GM18909 (cell line): ENCODE results near the gene ST6GALNAC3.
"Not testable (repeated sequence)": the region's sequence is repeated elsewhere in the genome, so short reads cannot be mapped to it uniquely, and the experiment has no call there.

Experiments
- ATAC-seq: cut with Tn5 transposase; IDR thresholded peaks from one replicate; pipeline ENCODE4 v1.9.1; 2021; ENCODE audit warnings: mild to moderate bottlenecking; ENCODE audit not compliant: unreplicated experiment, poor library complexity

The ST6GALNAC3 gene

DNA sequence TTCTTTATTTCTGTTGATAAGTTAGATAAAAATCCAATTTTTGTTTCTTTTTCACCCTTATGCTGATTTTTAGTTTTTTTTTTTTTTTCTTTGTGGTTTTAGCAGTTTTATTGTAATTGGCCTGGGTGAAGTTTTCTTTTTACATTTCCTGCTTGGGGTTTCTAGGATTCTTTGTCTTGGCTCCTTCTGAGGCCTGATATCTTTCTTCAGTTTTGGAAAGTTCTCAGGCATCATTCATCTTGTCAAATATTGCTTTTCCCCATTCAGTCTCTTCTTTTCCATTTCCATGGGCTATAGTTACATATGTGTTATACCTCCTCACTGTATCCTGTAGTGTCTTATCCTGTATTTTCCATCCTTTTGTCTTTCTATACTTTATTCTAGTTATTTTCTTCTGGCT lies 28.5 kb downstream of the ST6GALNAC3 start:
- ATAC-seq, result no peak

DNA sequence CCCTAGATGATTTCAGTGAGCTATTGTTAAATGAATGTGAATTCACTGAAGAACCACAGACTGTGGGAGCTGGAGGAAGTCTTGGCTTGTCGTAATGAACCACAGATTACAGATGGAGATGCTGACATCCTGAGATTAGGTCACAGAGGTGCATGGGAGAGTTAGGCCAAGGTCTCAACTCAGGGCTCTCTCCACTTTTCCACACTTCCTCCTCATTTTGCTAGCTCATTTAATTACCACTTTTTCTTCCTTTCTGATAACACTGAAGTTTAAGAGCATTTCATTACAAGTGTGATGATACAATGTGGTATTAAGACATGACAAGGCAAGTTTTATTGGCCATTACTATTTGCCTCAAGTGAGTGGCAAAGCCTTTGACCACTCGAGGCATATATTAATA lies 30.8 kb downstream of the ST6GALNAC3 start:
- no peak for ATAC-seq

DNA sequence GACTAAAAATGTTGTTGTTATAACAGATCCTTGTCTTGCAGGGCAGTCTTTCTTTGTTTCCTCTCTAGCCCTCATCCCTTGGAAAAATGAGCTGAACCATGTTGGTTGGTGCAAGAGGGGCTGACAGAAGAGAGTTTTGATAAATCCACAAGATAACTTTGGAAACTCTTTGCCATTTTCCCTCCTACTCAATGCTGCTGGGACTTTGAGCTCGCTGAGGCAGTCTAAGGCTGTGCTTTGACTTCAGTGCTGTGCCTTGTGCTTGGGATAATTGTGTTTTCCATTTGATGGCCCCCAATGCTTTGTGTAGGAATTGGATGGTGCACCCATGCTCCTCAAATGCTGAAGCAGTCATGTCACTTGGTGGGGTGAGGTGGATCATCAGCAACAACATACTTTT lies 31.7 kb downstream of the ST6GALNAC3 start:
- ATAC-seq, result no peak

- no peak for ATAC-seq
Observed at GRCh38 chr1:76106719-76107235, 32.2 kb downstream of the ST6GALNAC3 start.

DNA sequence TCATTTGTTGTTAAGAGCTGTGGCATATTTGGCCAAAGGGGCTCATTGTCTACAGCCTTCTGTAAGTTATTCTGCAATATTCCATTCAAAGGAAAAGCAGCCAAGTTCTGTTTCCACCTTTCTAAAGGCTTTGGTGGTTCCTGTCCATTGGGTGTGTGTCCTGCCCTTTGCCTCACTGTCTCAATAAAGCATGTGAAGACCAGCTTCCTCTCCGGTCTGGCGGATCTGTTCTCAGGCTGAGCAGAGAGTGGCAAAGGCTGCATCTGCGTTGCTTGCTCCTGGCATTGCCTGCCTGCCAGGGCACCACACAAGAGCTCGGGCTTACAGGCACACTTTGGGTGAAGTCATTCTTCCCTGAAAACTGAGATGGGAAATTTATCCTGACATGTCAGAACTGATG lies 34.9 kb downstream of the ST6GALNAC3 start:
- ATAC-seq, result no peak

DNA sequence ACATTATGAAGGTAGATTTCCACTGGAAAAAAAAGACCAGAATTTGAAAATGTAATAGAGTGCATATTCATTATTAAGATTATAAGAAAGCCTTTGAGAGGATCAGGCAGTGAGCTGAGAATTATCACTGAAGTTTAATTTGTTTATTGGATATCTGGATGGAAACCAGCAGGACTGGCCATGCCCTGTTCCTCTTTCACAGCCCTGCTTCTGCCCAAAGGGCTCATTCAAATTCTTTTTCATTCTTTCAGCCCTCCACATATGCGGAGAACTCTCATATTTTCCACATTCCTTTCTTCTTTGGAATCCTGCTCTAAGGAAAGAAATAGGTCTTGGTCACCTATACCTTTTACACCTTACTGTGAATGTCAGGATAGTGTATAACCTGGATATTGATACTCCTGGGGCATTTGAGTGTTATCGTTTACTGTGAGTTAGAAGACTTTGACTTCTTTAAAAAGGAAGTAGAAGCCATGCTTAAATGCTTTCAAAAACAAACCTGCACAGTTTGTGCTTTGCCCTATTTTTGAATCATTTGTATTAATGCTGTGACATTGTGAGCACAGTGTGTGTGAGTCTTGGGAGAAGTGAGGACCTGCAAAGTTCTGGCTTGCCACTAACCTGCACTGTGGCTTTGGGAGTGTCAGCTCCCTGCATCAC lies 35.5 kb downstream of the ST6GALNAC3 start:
- ATAC-seq, result no peak

- no peak for ATAC-seq
Observed at GRCh38 chr1:76110666-76111065, 36.1 kb downstream of the ST6GALNAC3 start.

GRCh38 chr1:76112321-76112720 lies 37.8 kb downstream of the ST6GALNAC3 start:
- not testable (repeated sequence) for ATAC-seq

- no peak for ATAC-seq
Observed at GRCh38 chr1:76113446-76113845, 38.9 kb downstream of the ST6GALNAC3 start.

DNA sequence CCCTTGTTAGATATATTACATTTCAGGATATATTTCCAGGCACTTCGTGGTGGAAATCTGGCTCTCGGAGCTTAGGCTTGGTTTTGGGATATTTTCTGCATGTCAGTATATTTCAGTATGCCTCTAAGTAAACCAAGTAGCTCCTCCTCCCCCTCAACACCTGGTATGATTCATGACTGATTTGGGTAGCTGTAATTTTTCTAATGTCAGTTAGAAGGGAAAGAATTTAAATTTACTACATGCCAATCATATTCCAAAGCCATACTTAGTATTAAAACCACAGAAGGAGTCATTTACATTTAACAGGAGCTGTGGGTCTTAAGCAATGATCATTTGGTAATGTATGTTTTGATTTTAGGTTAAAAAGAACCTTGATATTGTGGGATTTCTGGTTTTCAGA lies 40.6 kb downstream of the ST6GALNAC3 start:
- ATAC-seq, result no peak

- no peak for ATAC-seq
Observed at GRCh38 chr1:76121850-76122249, 47.3 kb downstream of the ST6GALNAC3 start.

- no peak for ATAC-seq
Observed at GRCh38 chr1:76122271-76122670, 47.7 kb downstream of the ST6GALNAC3 start.

DNA sequence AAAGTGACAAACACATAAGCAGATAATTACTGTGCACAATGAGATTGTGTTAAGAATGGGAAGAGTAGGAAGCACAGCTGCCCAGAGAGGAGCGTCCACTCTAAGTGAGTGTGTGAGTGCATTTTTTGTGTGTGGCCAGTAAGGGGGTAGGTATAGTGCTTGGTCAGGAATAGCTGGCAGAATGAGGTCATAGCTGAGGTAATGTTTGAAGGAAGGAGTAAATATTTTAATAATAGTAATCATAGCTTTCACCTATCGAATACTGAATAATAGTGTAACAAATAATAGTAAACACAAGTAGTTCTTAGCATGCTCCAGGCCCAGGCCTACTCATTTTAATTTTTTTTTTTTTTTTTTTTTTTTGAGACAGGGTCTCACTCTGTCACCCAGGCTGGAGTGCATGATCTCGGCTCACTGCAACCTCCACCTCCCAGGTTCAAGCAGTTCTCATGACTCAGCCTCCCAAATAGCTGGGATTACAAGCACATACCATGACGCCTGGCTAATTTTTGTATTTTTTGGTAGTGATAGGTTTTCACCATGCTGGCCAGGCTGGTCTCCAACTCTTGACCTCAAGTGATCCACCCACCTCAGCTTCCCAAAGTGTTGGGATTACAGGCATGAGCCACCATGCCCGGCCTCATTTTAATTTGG lies 49.0 kb downstream of the ST6GALNAC3 start:
- not testable (repeated sequence) for ATAC-seq

GRCh38 chr1:76124196-76124595 lies 49.6 kb downstream of the ST6GALNAC3 start:
- no peak for ATAC-seq

- no peak for ATAC-seq
Observed at GRCh38 chr1:76125473-76126219, 51.1 kb downstream of the ST6GALNAC3 start.

- ATAC-seq, result no peak
Observed at GRCh38 chr1:76128096-76128495, 53.5 kb downstream of the ST6GALNAC3 start.

- no peak for ATAC-seq
Observed at GRCh38 chr1:76129731-76130130, 55.2 kb downstream of the ST6GALNAC3 start.

GRCh38 chr1:76130992-76131391 lies 56.4 kb downstream of the ST6GALNAC3 start:
- ATAC-seq, result no peak

DNA sequence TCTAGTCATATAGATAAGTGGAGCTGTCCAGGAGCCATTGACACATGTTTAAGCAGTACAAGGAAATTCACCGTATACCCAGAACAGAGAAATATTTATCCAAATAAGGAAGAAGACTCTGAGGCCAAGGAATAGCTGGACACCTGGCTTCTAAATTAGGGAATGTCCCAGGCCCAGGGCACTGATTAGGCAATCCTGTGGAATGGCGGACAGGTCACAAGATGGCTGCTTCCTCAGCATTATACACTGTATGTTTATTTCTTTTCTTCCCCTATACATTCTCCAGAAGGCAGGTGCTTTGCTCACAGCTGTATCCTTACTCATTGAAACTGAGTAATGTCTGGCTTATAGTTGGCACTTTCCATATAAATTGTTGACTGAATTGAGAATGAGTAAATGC lies 59.4 kb downstream of the ST6GALNAC3 start:
- no peak for ATAC-seq

DNA sequence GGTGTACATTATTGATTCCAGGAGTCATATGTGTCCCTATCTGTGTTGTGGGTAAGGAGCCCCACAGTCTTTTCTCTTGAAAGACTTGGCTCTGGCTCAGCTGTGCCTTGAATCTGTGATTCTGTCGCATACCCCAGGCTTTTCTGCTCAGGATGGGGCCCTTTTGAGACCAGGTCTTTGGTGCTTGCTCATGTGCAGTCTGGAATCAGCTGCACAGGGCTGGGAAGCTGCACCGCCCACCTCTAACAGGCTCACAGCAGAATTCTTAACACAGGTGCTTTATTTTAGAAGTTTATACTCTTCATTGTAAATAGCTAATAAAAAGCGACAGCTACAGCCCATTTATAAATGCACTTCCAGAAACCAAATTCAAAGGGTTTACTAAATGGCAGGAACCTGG lies 61.3 kb downstream of the ST6GALNAC3 start:
- no peak for ATAC-seq

DNA sequence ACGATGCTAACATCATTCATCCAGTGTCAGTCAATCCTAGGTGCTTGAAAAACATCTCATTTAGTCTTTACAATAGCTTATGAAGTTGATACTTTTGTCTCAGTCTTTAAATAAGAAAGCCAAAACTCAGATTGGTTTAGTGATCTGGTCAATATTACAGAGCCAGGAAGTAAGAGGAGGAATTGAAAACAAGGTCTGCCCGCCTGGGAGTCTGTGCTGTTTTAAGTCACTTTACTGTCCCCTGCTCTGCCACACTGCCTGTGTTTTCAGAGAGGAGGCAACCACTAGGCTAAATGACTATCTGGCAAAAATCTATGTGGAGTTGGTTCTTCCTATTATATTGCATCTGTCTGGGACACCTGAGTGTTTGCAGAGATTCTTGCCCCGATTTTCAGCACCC lies 62.3 kb downstream of the ST6GALNAC3 start:
- ATAC-seq, result peak; percentile 66
